HG02943 (cell line): ENCODE results near the gene SEMA3C.

Experiments used
- ATAC-seq: cut with Tn5 transposase; IDR thresholded peaks from one replicate; pipeline ENCODE4 v1.9.1; 2021; ENCODE audit warnings: mild to moderate bottlenecking, low read depth, moderate library complexity; ENCODE audit not compliant: unreplicated experiment

Gene SEMA3C

GRCh38 chr7:80830010-80830409 lies 88.8 kb downstream of the SEMA3C start:
- ATAC-seq: no peak

GRCh38 chr7:80829527-80829926 lies 89.3 kb downstream of the SEMA3C start:
- no peak for ATAC-seq

- ATAC-seq: no peak
These were observed 91.6 kb downstream of the SEMA3C start for GRCh38 chr7:80827239-80827633.

- no peak for ATAC-seq
These were observed 92.2 kb downstream of the SEMA3C start for GRCh38 chr7:80826520-80827238.

GRCh38 chr7:80825499-80825898 lies 93.4 kb downstream of the SEMA3C start:
- ATAC-seq: no peak

- no peak for ATAC-seq
These were observed 94.6 kb downstream of the SEMA3C start for GRCh38 chr7:80824253-80824652.

- no peak for ATAC-seq
These were observed 95.8 kb downstream of the SEMA3C start for GRCh38 chr7:80823057-80823456.

DNA sequence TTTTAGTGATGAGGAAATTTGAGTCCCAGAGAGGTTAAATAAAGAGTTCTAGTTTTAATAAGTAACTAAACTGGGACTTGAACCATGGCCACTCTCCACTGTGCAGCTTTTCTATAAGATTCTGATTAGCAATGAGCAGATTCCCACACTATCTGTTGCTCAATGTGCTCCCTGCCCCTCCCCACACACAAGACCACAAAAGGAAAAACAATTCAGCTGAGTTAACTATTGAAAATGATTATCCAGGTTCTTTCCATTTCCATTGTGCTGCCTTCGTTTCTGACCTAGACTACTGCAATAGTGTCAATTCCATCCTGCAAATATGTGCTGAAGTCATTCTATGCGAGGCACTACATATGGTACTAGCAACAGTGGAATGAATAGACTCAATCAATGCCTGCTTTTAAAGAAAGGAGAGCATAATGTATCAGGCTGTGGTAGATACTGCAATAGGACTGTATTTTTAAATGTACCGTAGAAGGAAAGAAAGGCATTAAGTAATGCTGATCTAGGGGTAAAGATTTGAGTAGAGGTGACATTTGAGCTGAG lies 97.0 kb downstream of the SEMA3C start:
- no peak for ATAC-seq

- ATAC-seq: no peak
These were observed 99.3 kb downstream of the SEMA3C start for GRCh38 chr7:80819503-80819902.

DNA sequence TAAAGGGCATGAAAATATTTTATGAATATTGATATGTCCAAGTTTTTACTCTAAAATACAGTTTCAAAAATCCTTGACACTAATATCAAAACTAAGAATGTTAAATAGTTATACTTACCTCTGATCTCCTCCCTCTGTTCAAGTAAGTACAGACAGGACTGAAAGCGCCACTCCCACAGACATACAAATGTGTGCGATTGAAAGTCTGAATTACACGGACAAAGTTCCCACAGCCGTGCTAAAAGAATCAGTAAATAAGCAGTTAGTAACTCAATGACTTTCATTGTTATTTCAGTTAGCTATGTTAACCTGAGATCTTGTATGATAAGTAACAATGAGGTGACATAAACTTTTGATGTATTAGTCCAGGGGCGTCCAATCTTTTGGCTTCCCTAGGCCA lies 100.7 kb downstream of the SEMA3C start:
- no peak for ATAC-seq

- no peak for ATAC-seq
These were observed 102.0 kb downstream of the SEMA3C start for GRCh38 chr7:80816806-80817205.

- no peak for ATAC-seq
These were observed 103.1 kb downstream of the SEMA3C start for GRCh38 chr7:80815733-80816132.

GRCh38 chr7:80809545-80809944 lies 109.3 kb downstream of the SEMA3C start:
- no peak for ATAC-seq

- no peak for ATAC-seq
These were observed 111.5 kb downstream of the SEMA3C start for GRCh38 chr7:80807166-80807900.

- no peak for ATAC-seq
These were observed 112.2 kb downstream of the SEMA3C start for GRCh38 chr7:80806663-80807062.

DNA sequence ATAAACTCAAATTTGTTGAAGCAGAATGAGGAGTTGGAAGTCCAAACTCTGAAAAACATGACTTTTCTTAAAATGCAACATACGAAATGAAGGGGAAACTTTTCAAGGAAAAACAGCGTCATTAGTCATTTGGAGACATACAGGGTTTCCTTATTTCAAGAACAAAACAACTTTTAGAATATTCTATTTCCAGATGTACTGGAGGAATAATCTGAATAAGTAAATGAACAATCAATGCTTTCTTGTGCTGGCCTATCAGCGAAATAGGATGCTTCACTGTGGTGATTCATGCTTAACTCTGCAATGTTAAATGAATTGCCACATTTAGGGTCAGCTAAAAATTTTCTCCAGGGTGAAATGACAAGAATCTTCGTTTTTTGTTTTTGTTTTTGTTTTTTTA lies 114.3 kb downstream of the SEMA3C start:
- no peak for ATAC-seq

- ATAC-seq: no peak
These were observed 116.3 kb downstream of the SEMA3C start for GRCh38 chr7:80802527-80802926.

DNA sequence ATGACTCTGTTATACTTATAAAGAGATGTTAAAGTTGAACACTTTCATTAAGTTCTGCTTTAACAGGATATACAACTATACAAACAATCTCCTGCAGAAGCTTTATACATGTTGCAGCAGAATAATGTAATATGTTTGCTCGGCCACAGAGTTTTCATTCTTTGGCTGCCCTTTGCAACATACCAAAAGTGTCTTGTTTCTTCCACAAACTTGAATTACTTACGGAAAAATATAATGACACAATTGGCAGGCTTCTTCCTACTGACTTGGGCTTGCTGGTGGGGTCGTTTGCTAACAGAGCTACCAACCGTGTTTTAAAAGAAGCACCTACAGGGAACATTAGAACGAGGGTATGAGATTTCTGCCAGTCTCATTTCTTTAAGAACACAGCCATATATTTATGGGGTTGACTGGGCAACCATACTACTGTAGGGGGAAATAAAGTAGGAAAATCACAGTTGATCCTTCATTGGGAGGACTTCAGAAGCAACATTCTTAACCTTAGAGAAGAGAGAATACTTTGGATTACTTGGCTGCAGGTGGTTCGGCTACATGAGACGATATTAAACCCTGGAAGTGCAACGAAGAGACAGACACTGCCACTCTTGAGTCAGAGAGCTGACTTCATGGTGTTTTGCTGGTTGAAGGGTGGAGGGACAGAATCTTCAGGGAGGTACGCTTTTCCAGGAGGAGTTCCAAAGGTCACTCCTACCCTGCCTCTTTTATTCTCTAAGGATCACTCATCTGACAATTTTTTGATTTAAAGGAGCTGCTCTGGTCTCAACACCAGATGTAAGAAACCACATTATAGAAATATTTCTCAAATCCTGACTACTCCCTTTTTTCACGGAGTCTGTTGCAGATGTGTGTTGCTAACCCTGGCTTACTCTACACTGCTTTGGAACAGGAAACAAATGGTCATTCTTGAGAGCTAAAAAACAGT lies 123.9 kb downstream of the SEMA3C start:
- no peak for ATAC-seq

- ATAC-seq: no peak
These were observed 127.3 kb downstream of the SEMA3C start for GRCh38 chr7:80791509-80791929.

- no peak for ATAC-seq
These were observed 128.0 kb downstream of the SEMA3C start for GRCh38 chr7:80790877-80791276.

- no peak for ATAC-seq
These were observed 131.1 kb downstream of the SEMA3C start for GRCh38 chr7:80787721-80788120.
